Thoracic aorta (tissue), 2 donors: ENCODE measurements around the gene ST6GAL1. TPM values are rescaled to one million over a fixed set of nuclear protein-coding genes. Genes with fewer than 3 reads are reported as not detected.

Experiments used
- ATAC-seq: fragments of 150-250 bp; one replicate; pipeline ENCODE4 v1.8.0; 2017; ENCODE audit warnings: low read depth; ENCODE audit not compliant: insufficient number of reproducible peaks, low FRiP score
- DNase-seq: peaks from one replicate; pipeline ENCODE4 v3.0.0-alpha.2; 2020; ENCODE audit warnings: low spot score
- H3K27ac ChIP-seq, 2 donors: fragments of 200-600 bp; sonication (generic); 1 replicate in 1 of 2; 2 replicates in 1 of 2; pipeline ENCODE4 v1.5.1; 2016; ENCODE audit warnings: mild to moderate bottlenecking in 2 of 2, moderate library complexity in 2 of 2
- H3K27me3 ChIP-seq: fragments of 200-600 bp; sonication (generic); replicated peaks from 2 replicates; pipeline ENCODE4 v1.6.0; 2016; ENCODE audit warnings: mild to moderate bottlenecking; ENCODE audit not compliant: insufficient read depth
- H3K36me3 ChIP-seq: fragments of 200-600 bp; sonication (generic); one replicate; pipeline ENCODE4 v1.5.1; 2016
- H3K4me1 ChIP-seq, 2 donors: fragments of 200-600 bp; sonication (generic); 1 replicate in 1 of 2; 2 replicates in 1 of 2; pipeline versions ENCODE4 v1.5.1 to v1.6.0; 2016; ENCODE audit warnings: low read depth in 2 of 2, mild to moderate bottlenecking in 1 of 2; ENCODE audit not compliant: control insufficient read depth in 1 of 2
- H3K4me3 ChIP-seq: fragments of 200-600 bp; sonication (generic); 2 replicates; pipeline ENCODE4 v1.5.1; 2016; ENCODE audit warnings: mild to moderate bottlenecking
- H3K9me3 ChIP-seq: fragments of 200-600 bp; sonication (generic); 2 replicates; pipeline ENCODE4 v1.5.1; 2016
- CTCF ChIP-seq: fragments of 200-600 bp; sonication (generic); IDR thresholded peaks from one replicate; pipeline ENCODE4 v1.5.1; 2019; ENCODE audit warnings: antibody characterized with exemption
- total RNA-seq, 2 donors: library from RNA; depleted of rRNA; stranded (reverse); fragments of >200 nt; gene quantifications; one replicate each; pipeline versions ENCODE4 v1.1.0 to v1.2.3, GENCODE V29; 2016

The ST6GAL1 gene
- total RNA-seq, 2 donors from 2014 or later: 89.5 to 141 TPM

GRCh38 chr3:187042874-187043458, 112.6 kb downstream of the ST6GAL1 start:
- ATAC-seq (no peak), DNase-seq (no peak)
- Histone ChIP-seq H3K4me1 (peaks cover 36 to 37% of the 10 kb centered on the region in 2 donors), H3K36me3 (peaks cover 12% of the 10 kb centered on the region), H3K27me3 (no peaks in the 10 kb centered on the region), H3K27ac (peak overlapping the region in 1 of 2 donors; percentile 55), H3K4me3 (no peak overlapping the region), H3K9me3 (no peaks in the 10 kb centered on the region)
- no peak for TF ChIP-seq CTCF

GRCh38 chr3:187044206-187044605, 113.9 kb downstream of the ST6GAL1 start:
- H3K4me3 ChIP-seq: no peak overlapping the region
- TF ChIP-seq CTCF: no peak
- DNase-seq (no peak), ATAC-seq (peak; percentile 58)
- peaks cover 36 to 37% of the 10 kb centered on the region in 2 donors for H3K4me1 ChIP-seq
- H3K36me3 ChIP-seq: peaks cover 13% of the 10 kb centered on the region
- peak overlapping the region; percentile 54 to 80 for H3K27ac ChIP-seq
- H3K9me3 ChIP-seq: no peaks in the 10 kb centered on the region
- no peaks in the 10 kb centered on the region for H3K27me3 ChIP-seq

GRCh38 chr3:187044867-187045552, 114.7 kb downstream of the ST6GAL1 start:
- Histone ChIP-seq H3K4me1 (peaks cover 36 to 37% of the 10 kb centered on the region in 2 donors), H3K4me3 (no peak overlapping the region), H3K9me3 (no peaks in the 10 kb centered on the region), H3K27ac (peak overlapping the region in 1 of 2 donors; percentile 80), H3K36me3 (peaks cover 11% of the 10 kb centered on the region), H3K27me3 (no peaks in the 10 kb centered on the region)
- DNase-seq: no peak
- no peak for ATAC-seq
- TF ChIP-seq CTCF: no peak

- Histone ChIP-seq H3K27me3 (no peaks in the 10 kb centered on the region), H3K4me1 (peaks cover 32 to 34% of the 10 kb centered on the region in 2 donors), H3K9me3 (no peaks in the 10 kb centered on the region), H3K36me3 (peaks cover 15% of the 10 kb centered on the region), H3K27ac (peak overlapping the region in 1 of 2 donors; percentile 80), H3K4me3 (no peak overlapping the region)
- ATAC-seq (no peak), DNase-seq (no peak)
- no peak for TF ChIP-seq CTCF
These were observed 115.7 kb downstream of the ST6GAL1 start for GRCh38 chr3:187046033-187046432.

GRCh38 chr3:187049462-187050101, 119.3 kb downstream of the ST6GAL1 start:
- Histone ChIP-seq H3K36me3 (peaks cover 31% of the 10 kb centered on the region), H3K27ac (no peak overlapping the region), H3K9me3 (peaks cover 7% of the 10 kb centered on the region), H3K27me3 (no peaks in the 10 kb centered on the region), H3K4me3 (no peak overlapping the region), H3K4me1 (peaks cover 6 to 7% of the 10 kb centered on the region in 2 donors)
- DNase-seq (no peak), ATAC-seq (no peak)
- TF ChIP-seq CTCF: no peak
